Liver (tissue), 2 donors: ENCODE measurements around the gene FRMPD4.

Source experiments
- CTCF ChIP-seq: fragments of 150-350 bp; IDR thresholded peaks from 2 replicates; pipeline ENCODE4 v1.5.1; 2017; ENCODE audit warnings: improper control_type of control experiment, low read depth, low read length; ENCODE audit not compliant: missing input control
- REST ChIP-seq: IDR thresholded peaks from 2 replicates; pipeline ENCODE4 v1.6.1; 2016; ENCODE audit warnings: antibody characterized with exemption, mild to moderate bottlenecking
- YY1 ChIP-seq: IDR thresholded peaks from 2 replicates; pipeline ENCODE4 v1.6.1; 2016; ENCODE audit warnings: antibody characterized with exemption, mild to moderate bottlenecking
- donor health status: healthy.

GRCh38 chrX:12360986-12361598, 222.8 kb downstream of the FRMPD4 start:
- TF ChIP-seq CTCF (no peak), REST (no peak), YY1 (no peak)
